GM12892 (cell line): Measurements from ENCODE around the gene TENM4.

Source experiments
- POLR2AphosphoS5 ChIP-seq: IDR thresholded peaks from 2 replicates; pipeline ENCODE4 v1.6.1; 2011; ENCODE audit warnings: low read depth, low read length, control low read depth
- TAF1 ChIP-seq: IDR thresholded peaks from 2 replicates; pipeline ENCODE4 v1.6.1; 2011; ENCODE audit warnings: low read depth, mild to moderate bottlenecking, control low read depth, low read length, borderline replicate concordance

DNA sequence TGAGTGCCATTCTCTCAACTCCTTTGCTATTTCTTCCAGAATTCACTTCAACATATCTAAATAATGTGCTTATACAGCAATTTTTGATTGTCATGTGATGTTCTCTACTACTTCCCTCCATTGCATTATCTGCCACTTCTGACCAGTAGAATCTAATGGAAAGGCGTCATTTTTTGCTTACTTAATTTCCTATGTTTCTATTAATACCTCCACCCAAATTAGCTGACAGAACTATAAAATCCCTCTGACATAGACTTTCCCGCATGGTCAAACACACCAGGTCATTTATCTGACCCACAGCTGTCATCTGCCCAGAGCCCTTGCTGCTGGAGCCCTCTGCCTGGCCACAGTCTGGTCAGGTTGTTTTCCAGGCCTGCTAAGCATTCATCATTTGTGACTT lies 607.6 kb downstream of the TENM4 start:
- TF ChIP-seq POLR2AphosphoS5 (no peak), TAF1 (no peak)
